ENCODE measurements around the gene C1orf159.

The C1orf159 gene

DNA sequence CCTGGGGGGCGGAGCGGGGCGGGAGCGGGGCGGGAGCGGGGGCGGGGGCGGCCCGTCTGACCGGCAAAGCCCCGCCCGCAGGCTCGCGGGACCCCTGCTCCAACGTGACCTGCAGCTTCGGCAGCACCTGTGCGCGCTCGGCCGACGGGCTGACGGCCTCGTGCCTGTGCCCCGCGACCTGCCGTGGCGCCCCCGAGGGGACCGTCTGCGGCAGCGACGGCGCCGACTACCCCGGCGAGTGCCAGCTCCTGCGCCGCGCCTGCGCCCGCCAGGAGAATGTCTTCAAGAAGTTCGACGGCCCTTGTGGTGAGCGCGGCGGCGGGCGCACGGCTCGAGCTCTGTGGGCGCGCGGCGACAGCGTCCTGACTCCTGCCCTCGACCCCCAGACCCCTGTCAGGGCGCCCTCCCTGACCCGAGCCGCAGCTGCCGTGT, 74.8 kb downstream of the C1orf159 start:
- no peak overlapping the region for H3K4me3 ChIP-seq (ENCODE audit: severe bottlenecking)
- peaks cover 51% of the 10 kb centered on the region for H3K36me3 ChIP-seq (ENCODE audit: low read depth)
- ATAC-seq (ENCODE audit: low read depth): no peak
- no peak overlapping the region for H3K27ac ChIP-seq (ENCODE audit: poor library complexity, severe bottlenecking)
- TF ChIP-seq, protein P1, sequence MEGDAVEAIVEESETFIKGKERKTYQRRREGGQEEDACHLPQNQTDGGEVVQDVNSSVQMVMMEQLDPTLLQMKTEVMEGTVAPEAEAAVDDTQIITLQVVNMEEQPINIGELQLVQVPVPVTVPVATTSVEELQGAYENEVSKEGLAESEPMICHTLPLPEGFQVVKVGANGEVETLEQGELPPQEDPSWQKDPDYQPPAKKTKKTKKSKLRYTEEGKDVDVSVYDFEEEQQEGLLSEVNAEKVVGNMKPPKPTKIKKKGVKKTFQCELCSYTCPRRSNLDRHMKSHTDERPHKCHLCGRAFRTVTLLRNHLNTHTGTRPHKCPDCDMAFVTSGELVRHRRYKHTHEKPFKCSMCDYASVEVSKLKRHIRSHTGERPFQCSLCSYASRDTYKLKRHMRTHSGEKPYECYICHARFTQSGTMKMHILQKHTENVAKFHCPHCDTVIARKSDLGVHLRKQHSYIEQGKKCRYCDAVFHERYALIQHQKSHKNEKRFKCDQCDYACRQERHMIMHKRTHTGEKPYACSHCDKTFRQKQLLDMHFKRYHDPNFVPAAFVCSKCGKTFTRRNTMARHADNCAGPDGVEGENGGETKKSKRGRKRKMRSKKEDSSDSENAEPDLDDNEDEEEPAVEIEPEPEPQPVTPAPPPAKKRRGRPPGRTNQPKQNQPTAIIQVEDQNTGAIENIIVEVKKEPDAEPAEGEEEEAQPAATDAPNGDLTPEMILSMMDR (IDR thresholded peaks at IDR 0.05; ENCODE audit: poor library complexity, severe bottlenecking): no peak
- no peaks in the 10 kb centered on the region for H3K9me3 ChIP-seq (ENCODE audit: severe bottlenecking)
- no peak for DNase-seq (ENCODE audit: low spot score)
- no peaks in the 10 kb centered on the region for H3K4me1 ChIP-seq (ENCODE audit: insufficient read depth, poor library complexity, severe bottlenecking)
- H3K27me3 ChIP-seq (ENCODE audit: insufficient read depth, poor library complexity, severe bottlenecking): no peaks in the 10 kb centered on the region

DNA sequence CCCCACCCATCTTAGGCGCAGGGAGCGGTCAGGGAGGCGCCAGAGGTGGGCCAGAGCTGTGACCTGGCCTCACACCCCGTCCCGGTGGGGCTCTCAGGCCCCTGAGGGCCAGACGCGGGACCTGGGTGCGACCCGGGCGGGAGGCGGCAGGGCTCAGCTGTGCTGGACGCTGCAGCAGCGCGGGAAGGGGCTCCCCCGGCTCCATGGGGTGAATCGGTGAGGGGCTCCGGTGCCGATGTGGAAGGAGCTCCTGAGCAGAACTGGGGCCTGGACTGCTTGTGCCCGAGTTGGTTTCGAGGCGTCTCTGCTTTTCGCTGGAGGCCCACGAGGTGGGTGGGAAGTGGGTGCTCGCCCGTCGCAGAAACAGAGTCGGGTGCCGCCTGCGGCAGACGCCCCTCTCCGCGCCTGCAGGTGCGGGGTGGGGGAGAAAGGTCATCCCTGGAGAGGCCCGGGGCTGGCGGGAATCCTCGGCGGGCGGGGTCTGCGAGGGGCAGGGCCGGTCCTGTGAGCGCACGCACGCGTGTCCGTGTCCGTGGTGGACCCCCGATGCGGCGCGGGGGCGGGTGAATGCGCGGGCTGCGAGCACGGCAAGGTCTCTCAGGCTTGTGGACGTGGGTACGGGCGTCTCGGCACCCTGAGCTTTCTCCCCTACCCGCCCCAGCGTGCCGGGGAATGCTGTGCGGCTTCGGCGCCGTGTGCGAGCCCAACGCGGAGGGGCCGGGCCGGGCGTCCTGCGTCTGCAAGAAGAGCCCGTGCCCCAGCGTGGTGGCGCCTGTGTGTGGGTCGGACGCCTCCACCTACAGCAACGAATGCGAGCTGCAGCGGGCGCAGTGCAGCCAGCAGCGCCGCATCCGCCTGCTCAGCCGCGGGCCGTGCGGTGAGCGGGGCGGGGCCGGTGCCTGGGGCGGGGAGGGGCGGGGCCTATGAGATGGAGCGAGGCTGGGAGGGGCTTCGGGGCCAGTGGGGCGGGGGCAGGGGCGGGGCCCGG, 75.6 kb downstream of the C1orf159 start:
- DNase-seq (ENCODE audit: low spot score): peak; percentile 90
- H3K27me3 ChIP-seq (ENCODE audit: insufficient read depth, poor library complexity, severe bottlenecking): no peaks in the 10 kb centered on the region
- peaks cover 51% of the 10 kb centered on the region for H3K36me3 ChIP-seq (ENCODE audit: low read depth)
- H3K9me3 ChIP-seq (ENCODE audit: severe bottlenecking): no peaks in the 10 kb centered on the region
- peak; percentile 81 for ATAC-seq (ENCODE audit: low read depth)
- TF ChIP-seq, protein P1 (IDR thresholded peaks at IDR 0.05; ENCODE audit: poor library complexity, severe bottlenecking): no peak
- no peak overlapping the region for H3K4me3 ChIP-seq (ENCODE audit: severe bottlenecking)
- H3K4me1 ChIP-seq (ENCODE audit: insufficient read depth, poor library complexity, severe bottlenecking): no peaks in the 10 kb centered on the region
- H3K27ac ChIP-seq (ENCODE audit: poor library complexity, severe bottlenecking): peak overlapping the region; percentile 24

DNA sequence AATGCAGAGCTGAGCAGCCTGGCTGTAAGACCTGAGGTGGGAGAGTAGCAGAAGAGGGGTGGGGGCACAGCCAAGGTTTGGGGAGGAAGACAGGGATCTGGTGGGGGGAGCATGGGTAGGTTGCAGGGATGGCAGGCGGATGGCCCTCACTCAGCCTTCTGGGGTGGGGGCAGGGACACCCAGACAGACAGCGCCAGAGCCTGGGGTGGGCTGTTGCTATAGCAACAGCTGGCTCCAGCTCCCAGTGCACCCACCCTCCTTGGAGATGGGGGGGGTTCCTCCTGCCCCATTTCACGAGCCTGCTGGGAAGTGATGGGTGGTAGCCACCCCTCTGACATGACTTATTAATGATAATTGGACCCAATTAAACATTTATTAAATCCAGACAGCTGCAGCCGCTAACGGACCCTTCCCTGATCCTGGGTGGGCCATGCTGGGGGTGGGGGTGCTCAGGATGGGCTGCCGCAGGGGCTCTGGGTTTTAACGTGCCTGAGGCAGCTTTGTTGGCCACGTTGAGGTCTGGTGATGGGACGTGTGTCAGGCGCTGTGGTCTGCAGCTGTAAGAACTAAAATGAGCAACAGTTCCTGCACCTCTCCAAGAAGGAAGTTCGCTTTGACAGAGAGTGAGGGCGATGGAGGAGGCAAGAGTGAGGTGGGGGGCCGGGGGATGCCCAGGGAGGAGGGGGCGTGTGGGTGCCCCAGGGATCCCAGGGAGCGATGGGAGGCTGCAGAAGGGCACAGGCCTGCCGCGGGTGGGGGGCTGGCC, 76.6 kb downstream of the C1orf159 start:
- no peak for ATAC-seq (ENCODE audit: low read depth)

DNA sequence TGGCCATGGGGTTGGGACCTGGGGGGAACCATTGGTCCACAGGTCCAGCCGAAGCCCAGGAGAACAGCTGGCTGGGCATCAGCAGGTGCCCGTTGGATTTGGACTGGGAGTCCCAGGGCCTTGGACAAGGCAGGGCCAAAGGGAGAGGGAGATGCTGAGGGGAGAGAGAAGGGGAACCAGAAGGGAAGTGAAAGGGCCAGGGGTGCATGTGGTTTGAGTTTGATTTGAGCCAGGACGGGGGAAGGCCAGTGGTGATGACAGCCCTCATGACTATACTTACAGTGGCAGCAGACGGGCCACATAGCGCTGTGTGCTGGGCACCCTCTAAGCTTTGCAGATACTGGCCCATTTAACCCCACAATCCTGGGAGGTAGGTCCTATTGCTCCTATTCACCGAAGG, 77.2 kb downstream of the C1orf159 start:
- ATAC-seq (ENCODE audit: low read depth) (no peak; the same call in 2 of the 3 replicates), DNase-seq (ENCODE audit: low spot score) (no peak)
- Histone ChIP-seq H3K4me3 (ENCODE audit: severe bottlenecking) (no peak overlapping the region), H3K4me1 (ENCODE audit: insufficient read depth, poor library complexity, severe bottlenecking) (no peaks in the 10 kb centered on the region), H3K36me3 (ENCODE audit: low read depth) (peaks cover 43% of the 10 kb centered on the region), H3K27me3 (ENCODE audit: insufficient read depth, poor library complexity, severe bottlenecking) (no peaks in the 10 kb centered on the region), H3K9me3 (ENCODE audit: severe bottlenecking) (no peaks in the 10 kb centered on the region), H3K27ac (ENCODE audit: poor library complexity, severe bottlenecking) (no peak overlapping the region)
- TF ChIP-seq, protein P1 (IDR thresholded peaks at IDR 0.05; ENCODE audit: poor library complexity, severe bottlenecking): no peak

More for the DNA sequence above, 76.6 kb downstream of the C1orf159 start:
- H3K36me3 ChIP-seq (ENCODE audit: low read depth): peaks cover 49% of the 10 kb centered on the region
- H3K9me3 ChIP-seq (ENCODE audit: severe bottlenecking): no peaks in the 10 kb centered on the region
- no peaks in the 10 kb centered on the region for H3K4me1 ChIP-seq (ENCODE audit: insufficient read depth, poor library complexity, severe bottlenecking)
- no peaks in the 10 kb centered on the region for H3K27me3 ChIP-seq (ENCODE audit: insufficient read depth, poor library complexity, severe bottlenecking)
- TF ChIP-seq, protein P1 (IDR thresholded peaks at IDR 0.05; ENCODE audit: poor library complexity, severe bottlenecking): no peak
- no peak overlapping the region for H3K4me3 ChIP-seq (ENCODE audit: severe bottlenecking)
- no peak for DNase-seq (ENCODE audit: low spot score)
- no peak overlapping the region for H3K27ac ChIP-seq (ENCODE audit: poor library complexity, severe bottlenecking)
